CD4-positive, alpha-beta memory T cell (primary cell): ENCODE results near the gene C10orf71. TPM values are rescaled to one million over a fixed set of nuclear protein-coding genes. Genes with fewer than 3 reads are reported as not detected.

Experiments used
- CTCF ChIA-PET: fragments of 350-600 bp; sonication (Branson Sonifier 250); formaldehyde crosslinking; loops from one replicate; lab custom pipeline; 2021; ENCODE audit warnings: inconsistent platforms; ENCODE audit not compliant: partially characterized antibody; lab: Charles Lee
- POLR2A ChIA-PET: fragments of 350-600 bp; sonication (Branson Sonifier 250); formaldehyde crosslinking; loops from one replicate; lab custom pipeline; 2021; ENCODE audit not compliant: partially characterized antibody; lab: Charles Lee
- DNase-seq, 5 donors: peaks; one replicate each; pipeline versions ENCODE4 v3.0.0 to v3.0.0-alpha.2; 2020 to 2022; ENCODE audit warnings: mixed read lengths in 1 of 5
- H3K27ac ChIP-seq: one replicate; pipeline ENCODE4 v1.7.0; 2013; ENCODE audit warnings: low read depth, low read length
- H3K27me3 ChIP-seq: 2 replicates; pipeline ENCODE4 v1.7.0; 2013; ENCODE audit warnings: mild to moderate bottlenecking, low read length, moderate library complexity; ENCODE audit not compliant: insufficient read depth
- H3K36me3 ChIP-seq: 2 replicates; pipeline ENCODE4 v1.7.0; 2013; ENCODE audit warnings: mild to moderate bottlenecking, low read length, moderate library complexity; ENCODE audit not compliant: insufficient read depth
- H3K4me1 ChIP-seq: 2 replicates; pipeline ENCODE4 v1.7.0; 2013; ENCODE audit warnings: mild to moderate bottlenecking, low read length, moderate library complexity; ENCODE audit not compliant: insufficient read depth
- H3K4me3 ChIP-seq, 2 donors: one replicate each; pipeline ENCODE4 v1.7.0; 2013; ENCODE audit warnings: low read length in 2 of 2, mild to moderate bottlenecking in 1 of 2
- H3K9me3 ChIP-seq, 2 donors: one replicate each; pipeline ENCODE4 v1.7.0; 2013; ENCODE audit warnings: low read length in 2 of 2, control low read depth in 1 of 2; ENCODE audit not compliant: control insufficient read depth in 1 of 2
- H3K27ac Mint-ChIP-seq, 7 donors: one replicate each; pipeline ENCODE4 v1.8.0; 2020 to 2021; ENCODE audit warnings: mixed read lengths in 7 of 7, mild to moderate bottlenecking in 6 of 7, inconsistent platforms in 3 of 7, moderate library complexity in 3 of 7
- H3K27me3 Mint-ChIP-seq, 2 donors: one replicate each; pipeline ENCODE4 v1.8.0; 2020 to 2021; ENCODE audit warnings: mixed read lengths in 2 of 2
- H3K36me3 Mint-ChIP-seq, 2 donors: one replicate each; pipeline ENCODE4 v1.8.0; 2020 to 2021; ENCODE audit warnings: mixed read lengths in 2 of 2, inconsistent platforms in 1 of 2, mild to moderate bottlenecking in 1 of 2
- H3K4me1 Mint-ChIP-seq, 4 donors: one replicate each; pipeline ENCODE4 v1.8.0; 2020 to 2021; ENCODE audit warnings: mixed read lengths in 4 of 4, mild to moderate bottlenecking in 1 of 4
- H3K4me3 Mint-ChIP-seq, 8 donors: one replicate each; pipeline ENCODE4 v1.8.0; 2020 to 2021; ENCODE audit warnings: mixed read lengths in 8 of 8, mild to moderate bottlenecking in 7 of 8, moderate library complexity in 6 of 8, inconsistent platforms in 3 of 8
- H3K9me3 Mint-ChIP-seq, 8 donors: one replicate each; pipeline ENCODE4 v1.8.0; 2020 to 2021; ENCODE audit warnings: mixed read lengths in 8 of 8, mild to moderate bottlenecking in 5 of 8, inconsistent platforms in 3 of 8, moderate library complexity in 1 of 8
- intact Hi-C: fragments of 100-400 bp; cut with micrococcal nuclease; formaldehyde crosslinking; loops from one replicate; pipeline ENCODE4 v1.15.1; 2023
- polyA plus RNA-seq, 2 donors: library from polyadenylated mRNA; unstranded; fragments of 300-500 nt; fragmentation: Illumina TruSeq; gene quantifications; one replicate each; pipeline ENCODE4 v1.2.3, GENCODE V29; 2021
- total RNA-seq, 2 experiments: library from RNA; stranded (reverse); gene quantifications; one replicate each; pipeline ENCODE4 v1.2.3, GENCODE V29; 2021

Gene C10orf71
- total and polyA plus RNA-seq, 4 experiments from 2014 or later, result not detected

DNA sequence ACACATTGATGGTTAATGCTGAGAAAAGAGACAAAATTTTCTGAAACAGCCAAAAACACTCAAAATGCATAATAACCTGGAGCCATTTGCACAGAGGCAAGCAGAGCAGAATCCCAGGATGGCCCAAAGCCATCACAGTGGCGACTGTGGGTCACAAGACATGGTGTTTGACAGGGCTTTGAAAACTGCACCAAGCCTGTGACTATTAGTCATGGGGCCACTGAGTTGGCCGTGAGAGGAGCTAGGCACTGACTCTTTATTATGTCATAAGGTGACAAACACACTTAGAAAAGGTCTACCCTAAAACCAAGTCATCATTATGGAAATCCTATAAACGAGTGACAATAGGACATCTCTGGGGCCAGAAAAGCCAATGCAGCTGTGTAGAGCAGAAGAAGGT, 73.0 kb downstream of the C10orf71 start:
- no peaks in the 10 kb centered on the region for H3K9me3 Mint-ChIP-seq
- no peak overlapping the region for H3K27ac Mint-ChIP-seq
- Histone ChIP-seq H3K4me1 (no peaks in the 10 kb centered on the region), H3K36me3 (no peaks in the 10 kb centered on the region), H3K4me3 (no peak overlapping the region), H3K27me3 (no peaks in the 10 kb centered on the region), H3K27ac (no peak overlapping the region), H3K9me3 (no peaks in the 10 kb centered on the region)
- ChIA-PET POLR2A (no interaction called here), CTCF (interaction anchor here (0.9 to 1.2 kb wide), 2 partner anchors 36 to 280 kb away, joined by 3 to 5 read pairs; no protein-coding TSS in a partner anchor)
- no peak for DNase-seq
- H3K27me3 Mint-ChIP-seq, result peaks cover 3 to 4% of the 10 kb centered on the region in 2 donors
- intact Hi-C loops, result no loop called here
- H3K4me3 Mint-ChIP-seq, result no peak overlapping the region
- H3K4me1 Mint-ChIP-seq, result no peaks in the 10 kb centered on the region
- H3K36me3 Mint-ChIP-seq, result no peaks in the 10 kb centered on the region

- CTCF ChIA-PET, result interaction anchor here (1.2 kb wide), 1 partner anchor 34 kb away, joined by 3 read pairs; no protein-coding TSS in a partner anchor
- H3K9me3 ChIP-seq, result no peaks in the 10 kb centered on the region
- Mint-ChIP-seq H3K36me3 (no peaks in the 10 kb centered on the region), H3K4me3 (no peak overlapping the region), H3K4me1 (no peaks in the 10 kb centered on the region), H3K27me3 (peaks cover 3 to 4% of the 10 kb centered on the region in 2 donors), H3K9me3 (no peaks in the 10 kb centered on the region), H3K27ac (peak overlapping the region in 1 of 7 donors; percentile 16)
- no peak overlapping the region for H3K27ac ChIP-seq
- POLR2A ChIA-PET, result no interaction called here
- intact Hi-C loops, result no loop called here
- H3K36me3 ChIP-seq, result no peaks in the 10 kb centered on the region
- H3K4me3 ChIP-seq, result no peak overlapping the region
- no peak for DNase-seq
- no peaks in the 10 kb centered on the region for H3K4me1 ChIP-seq
- no peaks in the 10 kb centered on the region for H3K27me3 ChIP-seq
These were observed 74.4 kb downstream of the C10orf71 start for GRCh38 chr10:49373361-49373760.

- H3K36me3 Mint-ChIP-seq, result no peaks in the 10 kb centered on the region
- ChIA-PET POLR2A (no interaction called here), CTCF (no interaction called here)
- intact Hi-C loops, result no loop called here
- no peaks in the 10 kb centered on the region for H3K9me3 ChIP-seq
- H3K4me3 ChIP-seq, result no peak overlapping the region
- H3K27ac ChIP-seq, result no peak overlapping the region
- H3K4me1 ChIP-seq, result no peaks in the 10 kb centered on the region
- peaks cover 1 to 4% of the 10 kb centered on the region in 2 donors for H3K27me3 Mint-ChIP-seq
- H3K27me3 ChIP-seq, result no peaks in the 10 kb centered on the region
- DNase-seq, result no peak
- no peaks in the 10 kb centered on the region for H3K4me1 Mint-ChIP-seq
- no peaks in the 10 kb centered on the region for H3K36me3 ChIP-seq
- no peak overlapping the region for H3K4me3 Mint-ChIP-seq
- no peaks in the 10 kb centered on the region for H3K9me3 Mint-ChIP-seq
- H3K27ac Mint-ChIP-seq, result no peak overlapping the region
These were observed 75.8 kb downstream of the C10orf71 start for GRCh38 chr10:49374740-49375139.

- no peak for DNase-seq
- intact Hi-C loops, result no loop called here
- ChIA-PET POLR2A (no interaction called here), CTCF (no interaction called here)
- no peaks in the 10 kb centered on the region for H3K4me1 ChIP-seq
- no peaks in the 10 kb centered on the region for H3K36me3 Mint-ChIP-seq
- H3K4me3 Mint-ChIP-seq, result no peak overlapping the region
- no peaks in the 10 kb centered on the region for H3K4me1 Mint-ChIP-seq
- H3K9me3 ChIP-seq, result no peaks in the 10 kb centered on the region
- H3K27ac ChIP-seq, result no peak overlapping the region
- H3K36me3 ChIP-seq, result no peaks in the 10 kb centered on the region
- no peak overlapping the region for H3K4me3 ChIP-seq
- H3K9me3 Mint-ChIP-seq, result no peaks in the 10 kb centered on the region
- no peak overlapping the region for H3K27ac Mint-ChIP-seq
- no peaks in the 10 kb centered on the region for H3K27me3 ChIP-seq
- peaks cover 1 to 4% of the 10 kb centered on the region in 2 donors for H3K27me3 Mint-ChIP-seq
These were observed 76.6 kb downstream of the C10orf71 start for GRCh38 chr10:49375611-49376010.

Other genes with a start within 250 kb of the C10orf71 start
- gene VSTM4, start 183.6 kb upstream of the C10orf71 start, total RNA-seq, result not detected
- gene VSTM4, start 183.6 kb upstream of the C10orf71 start, polyA plus RNA-seq, result not detected
- not detected for gene FAM170B, start 165.1 kb upstream of the C10orf71 start, total RNA-seq
- not detected for gene FAM170B, start 165.1 kb upstream of the C10orf71 start, polyA plus RNA-seq
- gene TMEM273, start 110.8 kb upstream of the C10orf71 start, total RNA-seq, result 10 to 100 TPM; 27.7 to 30.4 TPM
- 100 to 1,000 TPM in 1 of 2 donors, 10 to 100 TPM in 1; 86.9 to 101 TPM for gene TMEM273, start 110.8 kb upstream of the C10orf71 start, polyA plus RNA-seq
- gene DRGX, start 96.9 kb downstream of the C10orf71 start, total RNA-seq, result not detected
- not detected for gene DRGX, start 96.9 kb downstream of the C10orf71 start, polyA plus RNA-seq
- gene ERCC6, start 240.0 kb downstream of the C10orf71 start, total RNA-seq, result 10 to 100 TPM; 46.0 to 46.7 TPM
- 10 to 100 TPM in 1 of 2 donors, 1 to 10 TPM in 1; 7.3 to 10.1 TPM for gene ERCC6, start 240.0 kb downstream of the C10orf71 start, polyA plus RNA-seq